Testis (tissue), 2 donors: ENCODE measurements around the gene NRP1.

Source experiments
- CTCF ChIP-seq, 3 experiments: fragments of 450-650 bp in 2 of 3; fragments of 200-600 bp in 1 of 3; sonication (generic) in 1 of 3; IDR thresholded peaks; one replicate each; pipeline ENCODE4 v1.5.1; 2016 to 2019; ENCODE audit warnings: antibody characterized with exemption in 3 of 3, mild to moderate bottlenecking in 2 of 3, moderate library complexity in 1 of 3
- POLR2A ChIP-seq: fragments of 450-650 bp; IDR thresholded peaks from one replicate; pipeline ENCODE4 v1.6.1; 2017; ENCODE audit warnings: antibody characterized with exemption, mild to moderate bottlenecking, moderate library complexity

GRCh38 chr10:33216661-33217427 is 117.6 kb downstream of the NRP1 start:
- TF ChIP-seq CTCF (IDR thresholded peaks at IDR 0.05) (no peak), POLR2A (no peak)
